Measurements from ENCODE around the gene PARD6A. TPM values are rescaled to one million over a fixed set of nuclear protein-coding genes. Genes with fewer than 3 reads are reported as not detected.

PARD6A gene
- total RNA-seq, 2 experiments from 2014 or later = 4.5 to 4.7 TPM

DNA sequence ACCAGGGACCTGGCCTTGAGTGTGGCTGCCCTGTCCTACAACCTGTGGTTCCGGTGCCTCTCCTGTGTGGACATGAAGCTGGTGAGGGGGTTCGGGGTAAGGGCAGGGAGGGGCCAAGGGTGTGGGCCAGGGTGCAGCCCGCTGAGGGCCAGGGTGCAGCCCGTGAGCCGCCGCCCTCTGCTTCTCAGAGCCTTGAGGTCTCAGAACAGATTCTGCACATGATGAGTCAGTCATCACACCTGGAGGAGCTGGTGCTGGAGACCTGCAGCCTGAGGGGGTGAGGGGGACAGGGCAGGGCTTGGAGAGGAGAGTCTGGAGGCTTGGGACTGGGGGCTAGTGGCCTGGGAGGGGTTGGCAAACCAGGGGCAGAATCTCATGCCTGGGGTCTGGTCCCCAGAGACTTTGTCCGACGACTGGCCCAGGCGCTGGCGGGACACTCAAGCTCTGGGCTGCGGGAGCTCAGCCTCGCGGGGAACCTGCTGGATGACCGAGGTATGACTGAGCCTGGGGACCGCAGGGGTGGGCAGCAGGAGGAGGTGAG, 13.6 kb upstream of the PARD6A start:
- no peaks in the 10 kb centered on the region for H3K9me3 Mint-ChIP-seq
- no peaks in the 10 kb centered on the region for H3K27me3 Mint-ChIP-seq
- DNase-seq (peak in 1 of 14 experiments; percentile 24), ATAC-seq (ENCODE audit: poor library complexity) (no peak)
- Histone ChIP-seq H3K36me3 (ENCODE audit: insufficient read depth, low read length) (peaks cover 57% of the 10 kb centered on the region), H3K4me3 (ENCODE audit: low read length) (no peak overlapping the region), H3K27ac (ENCODE audit: low read depth in 1 of 2, low read length in 2 of 2) (peak overlapping the region; percentile 36 to 83), H3K4me1 (ENCODE audit: insufficient read depth, low read length) (peaks cover 42% of the 10 kb centered on the region), H3K9me3 (ENCODE audit: control insufficient read depth in 1 of 2, insufficient read depth in 1 of 2, low read length in 2 of 2) (no peaks in the 10 kb centered on the region), H3K27me3 (ENCODE audit: control insufficient read depth in 1 of 2, insufficient read depth in 2 of 2, low read length in 2 of 2) (no peaks in the 10 kb centered on the region)
- peaks cover 50% of the 10 kb centered on the region for H3K36me3 Mint-ChIP-seq (ENCODE audit: low read depth)
- CTCF ChIA-PET = interaction anchor here (1.5 kb wide), 1 partner anchor 133 kb away, joined by 4 read pairs; no protein-coding TSS in a partner anchor
- TF ChIP-seq, protein P1, sequence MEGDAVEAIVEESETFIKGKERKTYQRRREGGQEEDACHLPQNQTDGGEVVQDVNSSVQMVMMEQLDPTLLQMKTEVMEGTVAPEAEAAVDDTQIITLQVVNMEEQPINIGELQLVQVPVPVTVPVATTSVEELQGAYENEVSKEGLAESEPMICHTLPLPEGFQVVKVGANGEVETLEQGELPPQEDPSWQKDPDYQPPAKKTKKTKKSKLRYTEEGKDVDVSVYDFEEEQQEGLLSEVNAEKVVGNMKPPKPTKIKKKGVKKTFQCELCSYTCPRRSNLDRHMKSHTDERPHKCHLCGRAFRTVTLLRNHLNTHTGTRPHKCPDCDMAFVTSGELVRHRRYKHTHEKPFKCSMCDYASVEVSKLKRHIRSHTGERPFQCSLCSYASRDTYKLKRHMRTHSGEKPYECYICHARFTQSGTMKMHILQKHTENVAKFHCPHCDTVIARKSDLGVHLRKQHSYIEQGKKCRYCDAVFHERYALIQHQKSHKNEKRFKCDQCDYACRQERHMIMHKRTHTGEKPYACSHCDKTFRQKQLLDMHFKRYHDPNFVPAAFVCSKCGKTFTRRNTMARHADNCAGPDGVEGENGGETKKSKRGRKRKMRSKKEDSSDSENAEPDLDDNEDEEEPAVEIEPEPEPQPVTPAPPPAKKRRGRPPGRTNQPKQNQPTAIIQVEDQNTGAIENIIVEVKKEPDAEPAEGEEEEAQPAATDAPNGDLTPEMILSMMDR (IDR thresholded peaks at IDR 0.05) = no peak
- intact Hi-C loops (cut with DNase I, micrococcal nuclease) = no loop called here
- POLR2A ChIA-PET = interaction anchor here (0.8 to 5.8 kb wide), 4 partner anchors 12 to 110 kb away, joined by 3 to 75 read pairs (median 39); partner anchors contain the start of genes ACD and CTCF
- H3K4me1 Mint-ChIP-seq (ENCODE audit: low read depth) = peaks cover 12% of the 10 kb centered on the region
- H3K27ac Mint-ChIP-seq = no peak overlapping the region
- H3K4me3 Mint-ChIP-seq = no peak overlapping the region

DNA sequence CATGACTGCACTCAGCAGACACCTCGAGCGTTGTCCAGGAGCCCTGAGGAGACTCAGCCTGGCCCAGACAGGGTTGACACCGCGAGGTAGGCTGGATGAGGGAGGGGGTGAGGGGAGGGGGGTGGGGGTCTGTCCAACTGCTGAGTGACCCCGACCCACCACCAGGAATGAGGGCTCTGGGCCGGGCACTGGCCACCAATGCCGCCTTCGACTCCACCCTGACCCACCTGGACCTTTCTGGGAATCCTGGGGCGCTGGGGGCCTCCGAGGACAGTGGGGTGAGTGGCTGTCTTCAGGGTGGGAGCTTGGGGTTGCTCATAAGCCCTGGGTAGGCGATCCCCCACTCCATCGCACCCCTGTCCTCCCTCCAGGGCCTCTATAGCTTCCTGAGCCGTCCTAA, 13.1 kb upstream of the PARD6A start:
- ChIA-PET POLR2A (interaction anchor here (0.8 to 5.8 kb wide), 3 partner anchors 11 to 110 kb away, joined by 3 to 74 read pairs (median 4); partner anchors contain the start of gene ACD), CTCF (no interaction called here)
- H3K9me3 ChIP-seq (ENCODE audit: control insufficient read depth in 1 of 2, insufficient read depth in 1 of 2, low read length in 2 of 2) = no peaks in the 10 kb centered on the region
- Mint-ChIP-seq H3K27ac (no peak overlapping the region), H3K4me3 (no peak overlapping the region), H3K36me3 (ENCODE audit: low read depth) (peaks cover 52% of the 10 kb centered on the region), H3K9me3 (no peaks in the 10 kb centered on the region), H3K4me1 (ENCODE audit: low read depth) (peaks cover 12% of the 10 kb centered on the region), H3K27me3 (no peaks in the 10 kb centered on the region)
- H3K4me1 ChIP-seq (ENCODE audit: insufficient read depth, low read length) = peaks cover 42% of the 10 kb centered on the region
- TF ChIP-seq, protein P1 (IDR thresholded peaks at IDR 0.05) = no peak
- peaks cover 61% of the 10 kb centered on the region for H3K36me3 ChIP-seq (ENCODE audit: insufficient read depth, low read length)
- H3K27ac ChIP-seq (ENCODE audit: low read depth in 1 of 2, low read length in 2 of 2) = no peak overlapping the region
- intact Hi-C loops (cut with DNase I, micrococcal nuclease) = no loop called here
- no peak for ATAC-seq (ENCODE audit: poor library complexity)
- no peak overlapping the region for H3K4me3 ChIP-seq (ENCODE audit: low read length)
- H3K27me3 ChIP-seq (ENCODE audit: control insufficient read depth in 1 of 2, insufficient read depth in 2 of 2, low read length in 2 of 2) = no peaks in the 10 kb centered on the region
- no peak for DNase-seq

DNA sequence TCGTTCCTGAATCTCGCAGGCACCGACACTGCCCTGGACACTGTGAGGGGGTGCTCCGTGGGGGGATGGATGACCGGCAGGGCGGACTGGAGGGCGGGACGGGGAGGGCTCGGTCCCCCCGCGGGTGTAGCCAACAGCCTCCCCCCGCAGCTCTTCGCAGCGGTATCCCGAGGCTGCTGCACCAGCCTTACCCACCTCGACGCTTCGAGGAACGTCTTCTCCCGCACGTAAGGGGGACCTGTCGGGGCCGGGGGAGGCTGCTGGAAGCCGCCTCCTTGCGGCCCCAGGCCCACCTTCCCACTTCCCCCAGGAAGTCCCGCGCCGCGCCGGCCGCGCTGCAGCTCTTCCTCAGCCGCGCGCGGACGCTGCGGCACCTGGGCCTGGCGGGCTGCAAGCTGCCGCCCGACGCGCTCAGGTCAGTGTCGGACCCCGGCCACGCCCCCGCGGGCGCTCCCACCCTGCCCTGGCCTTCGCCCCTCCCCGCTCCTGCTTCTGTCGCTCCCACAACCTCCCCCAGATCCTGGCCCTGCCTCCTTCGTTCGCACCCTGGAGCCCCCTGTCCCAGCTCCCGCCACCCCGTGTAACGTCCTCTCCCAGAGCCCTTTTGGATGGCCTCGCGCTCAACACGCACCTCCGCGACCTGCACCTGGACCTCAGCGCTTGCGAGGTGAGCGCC, 12.5 kb upstream of the PARD6A start:
- peaks cover 61% of the 10 kb centered on the region for H3K36me3 ChIP-seq (ENCODE audit: insufficient read depth, low read length)
- no peaks in the 10 kb centered on the region for H3K27me3 ChIP-seq (ENCODE audit: control insufficient read depth in 1 of 2, insufficient read depth in 2 of 2, low read length in 2 of 2)
- H3K36me3 Mint-ChIP-seq (ENCODE audit: low read depth) = peaks cover 52% of the 10 kb centered on the region
- ChIA-PET CTCF (interaction anchor here (1.5 kb wide), 1 partner anchor 127 kb away, joined by 4 read pairs; no protein-coding TSS in a partner anchor), POLR2A (interaction anchor here (5.8 kb wide), 1 partner anchor 11 kb away, joined by 74 read pairs; the partner anchor contains the start of gene ACD)
- peaks cover 12% of the 10 kb centered on the region for H3K4me1 Mint-ChIP-seq (ENCODE audit: low read depth)
- H3K9me3 Mint-ChIP-seq = no peaks in the 10 kb centered on the region
- intact Hi-C loops (cut with DNase I, micrococcal nuclease) = no loop called here
- H3K9me3 ChIP-seq (ENCODE audit: control insufficient read depth in 1 of 2, insufficient read depth in 1 of 2, low read length in 2 of 2) = no peaks in the 10 kb centered on the region
- no peak overlapping the region for H3K4me3 ChIP-seq (ENCODE audit: low read length)
- ATAC-seq (ENCODE audit: poor library complexity) (no peak), DNase-seq (peak in 1 of 14 experiments; percentile 32)
- H3K4me1 ChIP-seq (ENCODE audit: insufficient read depth, low read length) = peaks cover 42% of the 10 kb centered on the region
- TF ChIP-seq, protein P1 (IDR thresholded peaks at IDR 0.05) = no peak
- H3K27ac Mint-ChIP-seq = no peak overlapping the region
- no peak overlapping the region for H3K27ac ChIP-seq (ENCODE audit: low read depth in 1 of 2, low read length in 2 of 2)
- peak overlapping the region; percentile 38 for H3K4me3 Mint-ChIP-seq
- H3K27me3 Mint-ChIP-seq = no peaks in the 10 kb centered on the region

All from CD4-positive, alpha-beta T cell (primary cell).